SU-DHL-6 (cell line): Measurements from ENCODE around the gene PXDN.
"Not testable (repeated sequence)": the region's sequence is repeated elsewhere in the genome, so short reads cannot be mapped to it uniquely, and the experiment has no call there.

ENCODE experiments used
- H2AFZ ChIP-seq: fragments of 200-600 bp; sonication (generic); 2 replicates; pipeline ENCODE4 v1.6.1; 2014; ENCODE audit warnings: low read depth, mild to moderate bottlenecking, moderate library complexity, mixed read lengths, antibody characterized with exemption, low read length; ENCODE audit not compliant: severe bottlenecking
- H3F3A ChIP-seq: fragments of 200-600 bp; shearing (Covaris generic); 2 replicates; pipeline ENCODE4 v1.6.0; 2016; ENCODE audit warnings: antibody characterized with exemption, mild to moderate bottlenecking; ENCODE audit not compliant: insufficient read depth
- H3K27ac ChIP-seq: fragments of 200-600 bp; sonication (generic); 2 replicates; pipeline ENCODE4 v1.5.1; 2016; ENCODE audit warnings: low read depth, mild to moderate bottlenecking, low read length, moderate library complexity, mixed read lengths
- H3K27me3 ChIP-seq: fragments of 200-600 bp; sonication (generic), shearing (Covaris generic); 2 replicates; pipeline ENCODE4 v1.6.0; 2014; ENCODE audit warnings: mild to moderate bottlenecking, low read length
- H3K36me3 ChIP-seq: fragments of 200-600 bp; sonication (generic); 2 replicates; pipeline ENCODE4 v1.6.1; 2014; ENCODE audit warnings: mild to moderate bottlenecking, low read length, mixed read lengths
- H3K4me2 ChIP-seq: fragments of 300-600, 200-600 bp; shearing (Covaris generic), sonication (generic); 2 replicates; pipeline ENCODE4 v1.6.0; 2014; ENCODE audit warnings: low read length, low read depth, mild to moderate bottlenecking; ENCODE audit not compliant: poor library complexity, severe bottlenecking
- H3K4me3 ChIP-seq: fragments of 200-600 bp; sonication (generic); 2 replicates; pipeline ENCODE4 v1.5.1; 2014; ENCODE audit warnings: antibody characterized with exemption, low read length, mild to moderate bottlenecking, mixed read lengths; ENCODE audit not compliant: insufficient read depth, poor library complexity, severe bottlenecking
- H3K79me2 ChIP-seq: fragments of 200-600 bp; sonication (generic); 2 replicates; pipeline ENCODE4 v1.6.1; 2014; ENCODE audit warnings: mild to moderate bottlenecking, low read length, moderate library complexity; ENCODE audit not compliant: insufficient read depth
- H3K9ac ChIP-seq: fragments of 200-600 bp; sonication (generic); 2 replicates; pipeline ENCODE4 v1.7.0; 2014; ENCODE audit warnings: mild to moderate bottlenecking, low read length
- H3K9me2 ChIP-seq: fragments of 200-600 bp; sonication (generic); replicated peaks from 2 replicates; pipeline ENCODE4 v1.6.1; 2014; ENCODE audit warnings: low read length; ENCODE audit not compliant: insufficient read depth
- H3K9me3 ChIP-seq: fragments of 200-600 bp; sonication (generic); 2 replicates; pipeline ENCODE4 v1.6.1; 2014; ENCODE audit warnings: low read length, mixed read lengths; ENCODE audit not compliant: insufficient read depth
- H4K20me1 ChIP-seq: fragments of 200-600 bp; sonication (generic); 2 replicates; pipeline ENCODE4 v1.6.1; 2014; ENCODE audit warnings: low read depth, mild to moderate bottlenecking, antibody characterized with exemption, low read length, moderate library complexity, mixed read lengths
- CTCF ChIP-seq: fragments of 200-600 bp; sonication (generic); IDR thresholded peaks from one replicate; pipeline ENCODE4 v1.5.1; 2017; ENCODE audit warnings: antibody characterized with exemption, mild to moderate bottlenecking, low read length, moderate library complexity; ENCODE audit not compliant: insufficient read depth, poor library complexity, severe bottlenecking
- EZH2phosphoT487 ChIP-seq: fragments of 200-600 bp; sonication (generic), shearing (Covaris generic); conservative IDR thresholded peaks from 2 replicates; pipeline ENCODE4 v1.6.1; 2018; ENCODE audit warnings: mild to moderate bottlenecking, antibody characterized with exemption, low read length, moderate library complexity, mixed read lengths

Gene PXDN

DNA sequence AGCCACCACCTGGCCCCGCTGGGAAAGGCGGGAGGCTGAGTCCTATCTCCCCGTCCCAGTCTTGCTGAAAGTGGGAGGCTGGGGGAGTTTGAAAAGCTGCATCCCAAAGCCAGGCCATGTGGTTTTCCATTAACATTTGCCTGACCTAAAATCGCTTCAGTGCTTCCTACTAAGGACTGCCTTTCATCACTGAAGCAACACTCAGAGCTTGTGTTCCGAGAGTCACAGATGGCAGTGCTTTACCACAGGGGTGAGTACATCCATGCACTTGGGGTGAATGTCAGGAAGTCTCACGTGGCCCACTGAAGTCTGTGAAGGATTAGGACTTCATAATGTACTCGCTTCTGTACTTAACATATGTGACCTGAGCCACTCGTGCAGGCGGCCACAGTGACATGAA lies 43.3 kb downstream of the PXDN start:
- H3K4me2 ChIP-seq = no peak overlapping the region
- no peak overlapping the region for H3K9ac ChIP-seq
- TF ChIP-seq CTCF (no peak), EZH2phosphoT487 (no peak)
- no peaks in the 10 kb centered on the region for H3F3A ChIP-seq
- no peaks in the 10 kb centered on the region for H3K79me2 ChIP-seq
- H3K27me3 ChIP-seq = no peaks in the 10 kb centered on the region
- no peak overlapping the region for H3K27ac ChIP-seq
- no peaks in the 10 kb centered on the region for H3K36me3 ChIP-seq
- no peak overlapping the region for H2AFZ ChIP-seq
- H3K4me3 ChIP-seq = no peak overlapping the region
- H4K20me1 ChIP-seq = no peaks in the 10 kb centered on the region
- no peaks in the 10 kb centered on the region for H3K9me2 ChIP-seq
- no peaks in the 10 kb centered on the region for H3K9me3 ChIP-seq

GRCh38 chr2:1700427-1700826 lies 43.9 kb downstream of the PXDN start:
- H3K9ac ChIP-seq, H3K4me2 ChIP-seq, H3K9me2 ChIP-seq, H3K79me2 ChIP-seq, H3K4me3 ChIP-seq, H3K9me3 ChIP-seq, H3K27me3 ChIP-seq, H2AFZ ChIP-seq, H4K20me1 ChIP-seq, H3K36me3 ChIP-seq, H3F3A ChIP-seq, H3K27ac ChIP-seq: not testable (repeated sequence)

DNA sequence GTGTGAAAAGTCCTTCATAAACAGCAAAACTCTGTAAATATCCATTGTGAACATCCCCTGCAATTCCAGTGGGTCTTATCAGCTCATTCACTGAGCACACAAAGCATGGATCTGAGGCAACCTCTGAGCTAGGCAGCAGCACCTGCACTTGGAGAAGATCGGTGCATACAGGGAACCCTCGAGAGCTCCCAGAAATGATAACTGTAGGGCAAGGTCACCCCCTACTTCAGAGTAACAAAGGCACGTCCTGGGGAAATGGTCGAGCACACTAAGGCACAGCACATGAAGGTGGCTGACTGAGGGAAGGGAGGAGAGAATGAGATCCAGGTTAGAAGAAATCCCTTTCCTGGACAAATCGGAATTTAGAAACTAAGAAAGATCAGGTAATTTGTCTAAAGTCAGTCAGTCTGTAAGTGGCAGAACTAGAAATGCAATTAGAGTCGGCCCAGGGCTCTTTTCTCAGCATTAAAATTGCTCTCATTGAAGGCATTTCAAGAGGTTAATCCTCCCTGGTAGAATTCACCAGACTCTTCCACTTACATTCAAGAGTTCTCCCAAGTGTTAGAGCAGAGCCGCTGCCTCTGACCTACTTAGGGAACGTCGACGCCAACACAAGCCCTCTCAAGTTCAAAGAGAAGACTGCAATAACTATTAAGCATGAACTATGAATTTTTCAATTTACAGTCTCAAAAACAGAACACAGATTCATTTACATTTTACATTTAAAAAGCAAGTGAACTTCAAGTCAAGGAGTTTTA lies 45.9 kb downstream of the PXDN start:
- Histone ChIP-seq H3K9me3 (no peaks in the 10 kb centered on the region), H3K9me2 (no peaks in the 10 kb centered on the region), H3K4me3 (no peak overlapping the region), H3K4me2 (no peak overlapping the region), H3K79me2 (no peaks in the 10 kb centered on the region), H3F3A (no peaks in the 10 kb centered on the region), H2AFZ (no peak overlapping the region), H3K27me3 (no peaks in the 10 kb centered on the region), H3K27ac (no peak overlapping the region), H3K9ac (no peak overlapping the region), H3K36me3 (no peaks in the 10 kb centered on the region), H4K20me1 (no peaks in the 10 kb centered on the region)
- TF ChIP-seq CTCF = no peak
- no peak for TF ChIP-seq EZH2phosphoT487

DNA sequence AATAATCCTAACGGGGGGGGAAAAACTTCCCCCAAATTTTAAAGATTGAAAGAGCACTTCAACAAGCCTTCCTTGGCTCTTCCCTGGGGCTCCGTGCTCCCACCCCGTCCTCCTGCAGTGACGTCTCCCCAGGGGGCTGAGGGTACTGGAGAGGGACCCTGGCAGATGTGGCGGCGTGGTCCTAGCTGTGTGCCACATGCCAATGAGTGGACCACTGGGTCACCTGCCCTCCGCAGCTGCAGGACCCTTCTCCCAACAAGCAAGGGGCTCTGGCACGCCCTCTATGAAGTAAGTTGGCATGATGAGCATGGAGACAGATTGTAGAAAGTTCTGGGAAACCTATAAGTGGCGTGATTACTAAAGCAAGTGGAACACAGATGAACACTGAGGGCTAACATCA lies 46.7 kb downstream of the PXDN start:
- H3K4me2 ChIP-seq = no peak overlapping the region
- H3K4me3 ChIP-seq = no peak overlapping the region
- no peak overlapping the region for H3K27ac ChIP-seq
- H3K9me2 ChIP-seq = no peaks in the 10 kb centered on the region
- H3K79me2 ChIP-seq = no peaks in the 10 kb centered on the region
- no peaks in the 10 kb centered on the region for H3K36me3 ChIP-seq
- no peak overlapping the region for H3K9ac ChIP-seq
- no peak overlapping the region for H2AFZ ChIP-seq
- no peaks in the 10 kb centered on the region for H3F3A ChIP-seq
- no peaks in the 10 kb centered on the region for H3K27me3 ChIP-seq
- no peaks in the 10 kb centered on the region for H3K9me3 ChIP-seq
- H4K20me1 ChIP-seq = no peaks in the 10 kb centered on the region
- TF ChIP-seq EZH2phosphoT487 (no peak), CTCF (no peak)
